Neural cell (in vitro differentiated cells): ENCODE measurements around the gene KCTD13.

ENCODE experiments used
- EP300 ChIP-seq: fragments of 450-650 bp; conservative IDR thresholded peaks from 2 replicates; pipeline ENCODE4 v1.6.1; 2014; ENCODE audit warnings: antibody characterized with exemption, mild to moderate bottlenecking, moderate library complexity; ENCODE audit not compliant: poor library complexity, severe bottlenecking
- EZH2 ChIP-seq: fragments of 200-600, 300-800 bp; shearing (Covaris generic), sonication (generic); IDR thresholded peaks from 2 replicates; pipeline ENCODE4 v1.6.1; 2014; ENCODE audit warnings: antibody characterized with exemption, low read length, borderline replicate concordance, mild to moderate bottlenecking; ENCODE audit not compliant: insufficient read depth, poor library complexity, severe bottlenecking
- POLR2AphosphoS5 ChIP-seq: IDR thresholded peaks from 2 replicates; pipeline ENCODE4 v1.6.1; 2012
- RAD21 ChIP-seq: fragments of 450-650 bp; conservative IDR thresholded peaks from 2 replicates; pipeline ENCODE4 v1.6.1; 2014; ENCODE audit warnings: antibody characterized with exemption, mild to moderate bottlenecking, moderate library complexity
- SMC3 ChIP-seq: fragments of 450-650 bp; conservative IDR thresholded peaks from 2 replicates; pipeline ENCODE4 v1.6.1; 2014; ENCODE audit warnings: antibody characterized with exemption, mild to moderate bottlenecking, moderate library complexity; ENCODE audit not compliant: poor library complexity
- TF ChIP-seq, protein P1 (sequence below): fragments of 450-650 bp; IDR thresholded peaks from 2 replicates; pipeline ENCODE4 v1.5.1; 2014; ENCODE audit warnings: antibody characterized with exemption, mild to moderate bottlenecking, moderate library complexity; ENCODE audit not compliant: poor library complexity, severe bottlenecking
- TF ChIP-seq, protein P2 (sequence below): IDR thresholded peaks from 2 replicates; pipeline ENCODE4 v1.6.1; 2012; ENCODE audit warnings: borderline replicate concordance

DNA sequence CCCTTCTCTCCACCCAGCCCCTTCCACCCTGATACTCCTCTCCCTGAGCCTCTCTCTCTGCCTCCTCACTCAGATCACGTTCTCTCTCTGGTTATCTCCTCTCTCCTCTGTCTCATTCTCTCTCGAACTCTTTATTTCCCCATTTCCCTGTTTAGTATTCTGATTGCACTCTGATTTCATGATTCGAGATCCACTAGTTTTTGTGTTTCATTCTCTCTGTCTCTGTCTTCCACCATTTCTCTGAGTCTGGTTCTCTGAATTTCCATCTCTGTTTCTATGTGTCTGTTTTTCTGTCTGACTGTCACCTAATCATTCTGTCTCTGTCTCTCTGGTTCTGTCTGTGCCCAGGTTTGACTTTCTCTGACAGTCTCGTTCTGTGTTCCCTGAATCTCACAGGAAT lies 28.7 kb downstream of the KCTD13 start:
- TF ChIP-seq, protein P1, sequence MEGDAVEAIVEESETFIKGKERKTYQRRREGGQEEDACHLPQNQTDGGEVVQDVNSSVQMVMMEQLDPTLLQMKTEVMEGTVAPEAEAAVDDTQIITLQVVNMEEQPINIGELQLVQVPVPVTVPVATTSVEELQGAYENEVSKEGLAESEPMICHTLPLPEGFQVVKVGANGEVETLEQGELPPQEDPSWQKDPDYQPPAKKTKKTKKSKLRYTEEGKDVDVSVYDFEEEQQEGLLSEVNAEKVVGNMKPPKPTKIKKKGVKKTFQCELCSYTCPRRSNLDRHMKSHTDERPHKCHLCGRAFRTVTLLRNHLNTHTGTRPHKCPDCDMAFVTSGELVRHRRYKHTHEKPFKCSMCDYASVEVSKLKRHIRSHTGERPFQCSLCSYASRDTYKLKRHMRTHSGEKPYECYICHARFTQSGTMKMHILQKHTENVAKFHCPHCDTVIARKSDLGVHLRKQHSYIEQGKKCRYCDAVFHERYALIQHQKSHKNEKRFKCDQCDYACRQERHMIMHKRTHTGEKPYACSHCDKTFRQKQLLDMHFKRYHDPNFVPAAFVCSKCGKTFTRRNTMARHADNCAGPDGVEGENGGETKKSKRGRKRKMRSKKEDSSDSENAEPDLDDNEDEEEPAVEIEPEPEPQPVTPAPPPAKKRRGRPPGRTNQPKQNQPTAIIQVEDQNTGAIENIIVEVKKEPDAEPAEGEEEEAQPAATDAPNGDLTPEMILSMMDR = no peak
- TF ChIP-seq, protein P2, sequence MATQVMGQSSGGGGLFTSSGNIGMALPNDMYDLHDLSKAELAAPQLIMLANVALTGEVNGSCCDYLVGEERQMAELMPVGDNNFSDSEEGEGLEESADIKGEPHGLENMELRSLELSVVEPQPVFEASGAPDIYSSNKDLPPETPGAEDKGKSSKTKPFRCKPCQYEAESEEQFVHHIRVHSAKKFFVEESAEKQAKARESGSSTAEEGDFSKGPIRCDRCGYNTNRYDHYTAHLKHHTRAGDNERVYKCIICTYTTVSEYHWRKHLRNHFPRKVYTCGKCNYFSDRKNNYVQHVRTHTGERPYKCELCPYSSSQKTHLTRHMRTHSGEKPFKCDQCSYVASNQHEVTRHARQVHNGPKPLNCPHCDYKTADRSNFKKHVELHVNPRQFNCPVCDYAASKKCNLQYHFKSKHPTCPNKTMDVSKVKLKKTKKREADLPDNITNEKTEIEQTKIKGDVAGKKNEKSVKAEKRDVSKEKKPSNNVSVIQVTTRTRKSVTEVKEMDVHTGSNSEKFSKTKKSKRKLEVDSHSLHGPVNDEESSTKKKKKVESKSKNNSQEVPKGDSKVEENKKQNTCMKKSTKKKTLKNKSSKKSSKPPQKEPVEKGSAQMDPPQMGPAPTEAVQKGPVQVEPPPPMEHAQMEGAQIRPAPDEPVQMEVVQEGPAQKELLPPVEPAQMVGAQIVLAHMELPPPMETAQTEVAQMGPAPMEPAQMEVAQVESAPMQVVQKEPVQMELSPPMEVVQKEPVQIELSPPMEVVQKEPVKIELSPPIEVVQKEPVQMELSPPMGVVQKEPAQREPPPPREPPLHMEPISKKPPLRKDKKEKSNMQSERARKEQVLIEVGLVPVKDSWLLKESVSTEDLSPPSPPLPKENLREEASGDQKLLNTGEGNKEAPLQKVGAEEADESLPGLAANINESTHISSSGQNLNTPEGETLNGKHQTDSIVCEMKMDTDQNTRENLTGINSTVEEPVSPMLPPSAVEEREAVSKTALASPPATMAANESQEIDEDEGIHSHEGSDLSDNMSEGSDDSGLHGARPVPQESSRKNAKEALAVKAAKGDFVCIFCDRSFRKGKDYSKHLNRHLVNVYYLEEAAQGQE = no peak
- TF ChIP-seq EP300 (no peak), EZH2 (no peak), RAD21 (no peak), POLR2AphosphoS5 (no peak), SMC3 (no peak)
